Nephron progenitor cell (in vitro differentiated cells): ENCODE data around the gene TMEM18.
A peak's percentile ranks its signal among the peaks of the same experiment; 100 is the strongest.
"Not testable (repeated sequence)": the region's sequence is repeated elsewhere in the genome, so short reads cannot be mapped to it uniquely, and the experiment has no call there.

Experiments used
- DNase-seq: peaks from one replicate; pipeline ENCODE4 v3.0.0; 2021
- H3K27ac Mint-ChIP-seq: 2 replicates; pipeline ENCODE4 v1.8.0; 2021; ENCODE audit warnings: mild to moderate bottlenecking, moderate library complexity, mixed read lengths
- H3K27me3 Mint-ChIP-seq: 2 replicates; pipeline ENCODE4 v1.8.0; 2021; ENCODE audit warnings: mild to moderate bottlenecking, low read depth, mixed read lengths; ENCODE audit not compliant: poor library complexity
- H3K36me3 Mint-ChIP-seq: 2 replicates; pipeline ENCODE4 v1.8.0; 2021; ENCODE audit warnings: low read depth, mixed read lengths
- H3K4me1 Mint-ChIP-seq: 2 replicates; pipeline ENCODE4 v1.8.0; 2021; ENCODE audit warnings: mixed read lengths
- H3K4me3 Mint-ChIP-seq: 2 replicates; pipeline ENCODE4 v1.8.0; 2021; ENCODE audit warnings: mild to moderate bottlenecking, moderate library complexity, mixed read lengths
- H3K9me3 Mint-ChIP-seq: 2 replicates; pipeline ENCODE4 v1.8.0; 2021; ENCODE audit warnings: mild to moderate bottlenecking, moderate library complexity, mixed read lengths
- TF ChIP-seq, protein P1 (sequence below): fragments of 200-600 bp; sonication (generic); IDR thresholded peaks from 2 replicates; pipeline ENCODE4 v1.5.0; 2021; ENCODE audit warnings: antibody characterized with exemption

TMEM18 gene

DNA sequence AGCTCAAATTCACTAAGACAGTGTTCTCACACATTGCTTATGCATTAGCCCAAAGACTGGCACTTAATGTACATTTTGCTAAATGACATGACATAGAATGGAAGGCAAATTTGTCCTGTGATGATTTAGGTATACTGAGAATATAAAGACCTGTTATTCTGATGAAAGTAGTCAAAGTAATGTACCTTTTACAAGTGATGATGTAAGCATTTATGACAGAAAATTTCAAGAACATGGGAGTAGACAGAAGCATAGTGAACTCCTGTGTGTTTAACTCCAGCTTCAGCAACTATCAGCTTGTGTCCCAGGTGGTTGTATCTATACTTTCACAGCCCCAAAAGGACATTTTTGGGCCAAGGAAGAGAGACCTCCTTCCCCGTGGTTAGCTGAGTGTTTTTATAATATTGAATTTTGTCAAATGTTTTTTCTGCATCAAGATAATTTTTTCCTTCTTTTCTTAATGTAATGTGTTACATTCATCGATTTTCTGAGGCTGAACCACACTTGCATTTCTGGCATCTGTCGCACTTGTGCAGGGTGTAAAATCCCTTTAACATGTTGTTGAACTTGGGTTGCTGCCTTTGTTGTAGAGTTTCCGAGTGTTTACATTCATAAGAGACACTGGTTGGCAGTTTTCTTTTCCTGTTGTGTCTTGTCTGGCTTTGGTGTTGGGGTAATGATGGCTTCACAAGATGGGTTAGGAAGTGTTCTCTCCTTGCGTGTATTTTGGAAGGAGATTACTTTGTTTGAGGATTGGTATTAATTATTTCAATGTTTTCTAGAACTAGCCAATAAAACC lies 33.9 kb upstream of the TMEM18 start:
- Mint-ChIP-seq H3K36me3 (no peaks in the 10 kb centered on the region), H3K27ac (no peak overlapping the region), H3K4me3 (no peak overlapping the region), H3K27me3 (peaks cover 12% of the 10 kb centered on the region), H3K4me1 (peaks cover 26% of the 10 kb centered on the region), H3K9me3 (no peaks in the 10 kb centered on the region)
- DNase-seq, result no peak
- TF ChIP-seq, protein P1, sequence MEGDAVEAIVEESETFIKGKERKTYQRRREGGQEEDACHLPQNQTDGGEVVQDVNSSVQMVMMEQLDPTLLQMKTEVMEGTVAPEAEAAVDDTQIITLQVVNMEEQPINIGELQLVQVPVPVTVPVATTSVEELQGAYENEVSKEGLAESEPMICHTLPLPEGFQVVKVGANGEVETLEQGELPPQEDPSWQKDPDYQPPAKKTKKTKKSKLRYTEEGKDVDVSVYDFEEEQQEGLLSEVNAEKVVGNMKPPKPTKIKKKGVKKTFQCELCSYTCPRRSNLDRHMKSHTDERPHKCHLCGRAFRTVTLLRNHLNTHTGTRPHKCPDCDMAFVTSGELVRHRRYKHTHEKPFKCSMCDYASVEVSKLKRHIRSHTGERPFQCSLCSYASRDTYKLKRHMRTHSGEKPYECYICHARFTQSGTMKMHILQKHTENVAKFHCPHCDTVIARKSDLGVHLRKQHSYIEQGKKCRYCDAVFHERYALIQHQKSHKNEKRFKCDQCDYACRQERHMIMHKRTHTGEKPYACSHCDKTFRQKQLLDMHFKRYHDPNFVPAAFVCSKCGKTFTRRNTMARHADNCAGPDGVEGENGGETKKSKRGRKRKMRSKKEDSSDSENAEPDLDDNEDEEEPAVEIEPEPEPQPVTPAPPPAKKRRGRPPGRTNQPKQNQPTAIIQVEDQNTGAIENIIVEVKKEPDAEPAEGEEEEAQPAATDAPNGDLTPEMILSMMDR, result no peak

DNA sequence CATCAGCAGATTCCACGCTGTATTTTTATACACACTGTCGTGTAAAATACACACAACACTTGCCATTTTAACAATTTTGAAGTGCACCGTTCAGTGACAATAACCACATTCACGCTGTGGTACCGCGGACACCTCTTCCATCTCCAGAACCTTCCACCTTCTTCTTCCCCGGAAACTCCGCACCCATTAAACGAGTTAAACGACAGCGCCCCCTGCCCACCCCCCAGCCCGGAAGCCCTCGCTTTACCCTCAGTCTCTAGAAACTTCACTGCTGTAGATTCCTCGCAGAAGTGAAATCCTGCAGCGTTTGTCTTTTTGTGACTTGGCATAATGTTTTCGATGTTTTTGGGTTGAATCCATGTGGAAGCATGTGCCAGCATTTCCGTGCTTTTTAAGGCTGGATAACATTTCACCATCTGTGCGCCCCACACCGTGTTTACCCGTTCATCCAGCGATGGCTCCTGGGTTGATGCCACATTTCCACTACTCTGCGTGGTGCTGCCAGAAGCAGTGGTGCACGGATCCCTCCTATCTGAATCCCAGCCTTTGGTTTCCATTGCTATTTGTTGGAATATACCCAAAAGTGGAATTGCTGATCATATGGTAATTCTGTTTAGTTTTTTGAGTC lies 32.0 kb upstream of the TMEM18 start:
- Mint-ChIP-seq H3K27ac (no peak overlapping the region), H3K9me3 (no peaks in the 10 kb centered on the region), H3K27me3 (peaks cover 12% of the 10 kb centered on the region), H3K4me3 (no peak overlapping the region), H3K36me3 (no peaks in the 10 kb centered on the region), H3K4me1 (peaks cover 10% of the 10 kb centered on the region)
- TF ChIP-seq, protein P1, result no peak
- DNase-seq, result no peak

DNA sequence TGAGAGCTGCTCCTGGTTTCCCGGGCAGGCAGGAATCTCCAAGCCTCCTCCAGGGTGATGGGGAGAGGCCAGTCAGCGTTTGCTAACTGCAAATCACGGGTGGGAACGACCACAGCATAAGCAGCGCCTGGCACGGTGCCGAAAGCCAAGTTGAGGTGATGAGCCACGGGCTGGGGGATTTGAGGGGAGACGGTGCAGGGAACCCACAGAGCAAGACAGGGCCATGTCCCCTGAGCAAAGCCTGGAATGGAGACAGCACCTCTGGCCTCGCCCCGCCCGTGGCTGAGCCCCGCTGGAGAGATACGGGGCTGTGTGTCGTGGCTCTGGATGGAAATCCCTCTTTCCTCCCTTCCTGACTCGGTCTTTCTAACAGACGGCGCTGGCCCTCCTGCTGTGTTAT lies 31.5 kb upstream of the TMEM18 start:
- Mint-ChIP-seq H3K4me3 (no peak overlapping the region), H3K4me1 (peaks cover 5% of the 10 kb centered on the region), H3K27ac (no peak overlapping the region), H3K9me3 (peaks cover 4% of the 10 kb centered on the region), H3K27me3 (peaks cover 9% of the 10 kb centered on the region), H3K36me3 (no peaks in the 10 kb centered on the region)
- TF ChIP-seq, protein P1, result no peak
- no peak for DNase-seq

DNA sequence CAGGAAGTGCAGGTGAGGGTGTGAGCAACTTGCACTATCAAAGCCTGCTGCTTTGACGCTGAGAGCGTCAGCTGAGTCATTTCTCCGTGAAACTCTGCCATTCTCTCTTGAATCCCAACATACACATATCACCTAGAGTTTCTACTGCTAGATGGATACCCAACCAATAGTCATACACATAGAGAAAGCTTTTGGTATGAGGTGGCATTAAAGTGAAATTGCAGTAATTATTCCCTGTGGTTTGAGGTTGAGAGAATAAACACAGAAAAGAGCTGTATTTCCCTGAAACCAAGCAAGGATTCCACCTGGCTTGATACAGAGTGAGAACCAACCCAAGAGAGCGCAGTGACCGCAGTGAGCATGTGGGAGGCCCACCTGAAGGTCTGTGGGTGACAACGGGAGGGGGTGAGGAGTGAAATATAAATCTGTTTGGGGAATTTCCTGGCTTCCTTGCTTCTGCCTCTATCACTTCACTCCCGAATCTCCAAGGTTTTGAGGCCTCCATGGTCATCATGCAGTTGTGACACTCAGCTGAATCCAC lies 28.8 kb upstream of the TMEM18 start:
- no peak for DNase-seq
- Mint-ChIP-seq H3K9me3 (peaks cover 4% of the 10 kb centered on the region), H3K4me3 (no peak overlapping the region), H3K36me3 (no peaks in the 10 kb centered on the region), H3K27ac (peak overlapping the region; percentile 81), H3K27me3 (peaks cover 10% of the 10 kb centered on the region), H3K4me1 (peaks cover 16% of the 10 kb centered on the region)
- TF ChIP-seq, protein P1, result no peak

DNA sequence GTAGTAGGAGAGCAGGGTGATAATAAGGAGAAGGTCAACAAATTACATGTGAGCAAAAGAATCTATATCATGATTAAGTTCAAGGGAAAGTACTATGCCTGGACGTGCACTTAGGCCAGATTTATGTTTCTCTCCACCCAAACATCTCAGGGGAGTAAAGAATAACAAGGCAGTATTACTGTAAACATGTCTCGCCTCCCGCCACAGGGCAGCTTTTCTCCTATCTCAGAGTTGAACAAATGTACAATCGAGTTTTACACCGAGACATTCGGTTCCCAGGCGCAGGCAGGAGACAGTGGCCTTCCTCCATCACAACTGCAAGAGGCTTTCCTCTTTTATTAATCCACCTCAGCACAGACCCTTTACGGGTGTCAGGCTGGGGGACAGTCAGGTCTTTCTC lies 25.6 kb upstream of the TMEM18 start:
- not testable (repeated sequence) for H3K4me3 Mint-ChIP-seq, H3K36me3 Mint-ChIP-seq, H3K27me3 Mint-ChIP-seq, DNase-seq
- Mint-ChIP-seq H3K4me1 (peaks cover 16% of the 10 kb centered on the region), H3K9me3 (peaks cover 13% of the 10 kb centered on the region), H3K27ac (peak overlapping the region; percentile 20)

DNA sequence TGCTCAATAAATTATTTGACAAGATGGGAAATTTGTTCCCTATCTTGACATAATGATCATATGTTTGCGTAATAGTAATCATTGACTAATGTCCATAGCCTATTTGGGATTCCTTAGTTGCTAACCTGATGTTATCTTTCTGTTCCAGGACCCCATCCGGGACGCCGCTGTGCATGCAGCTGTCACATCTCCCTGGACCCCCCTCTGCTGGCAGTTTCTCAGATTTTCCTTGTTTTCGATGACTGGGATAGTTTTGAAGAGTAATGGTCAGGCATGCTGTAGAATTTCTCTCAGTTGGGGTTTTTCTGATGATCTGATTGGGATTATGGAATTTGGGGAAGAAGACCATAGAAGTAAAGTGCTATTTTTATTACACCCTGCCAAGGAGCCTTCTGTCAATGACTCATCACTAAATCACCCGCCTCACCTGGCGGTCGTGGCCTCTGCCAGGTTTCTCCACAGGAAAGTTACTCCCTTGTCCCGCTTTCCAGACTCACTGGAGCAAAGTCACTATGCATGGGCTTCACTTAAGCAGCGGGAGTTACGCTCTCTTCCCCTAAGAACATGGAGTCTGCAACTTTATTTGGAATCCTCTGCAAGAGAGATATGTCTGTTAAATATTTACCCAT lies 19.9 kb upstream of the TMEM18 start:
- Mint-ChIP-seq H3K27ac (no peak overlapping the region), H3K27me3 (peaks cover 3% of the 10 kb centered on the region), H3K36me3 (no peaks in the 10 kb centered on the region), H3K4me3 (no peak overlapping the region), H3K4me1 (peaks cover 20% of the 10 kb centered on the region), H3K9me3 (peaks cover 14% of the 10 kb centered on the region)
- DNase-seq, result no peak
- TF ChIP-seq, protein P1, result no peak
